NCI-H1694 (cell line): Measurements from ENCODE around the gene ITIH3.
A peak's percentile ranks its signal among the peaks of the same experiment; 100 is the strongest.

Experiments
- DNase-seq: peaks from one replicate; lab custom pipeline; 2025; lab: John Stamatoyannopoulos, UW

ITIH3 gene

GRCh38 chr3:52829482-52829881 lies 34.9 kb downstream of the ITIH3 start:
- DNase-seq: no peak

DNA sequence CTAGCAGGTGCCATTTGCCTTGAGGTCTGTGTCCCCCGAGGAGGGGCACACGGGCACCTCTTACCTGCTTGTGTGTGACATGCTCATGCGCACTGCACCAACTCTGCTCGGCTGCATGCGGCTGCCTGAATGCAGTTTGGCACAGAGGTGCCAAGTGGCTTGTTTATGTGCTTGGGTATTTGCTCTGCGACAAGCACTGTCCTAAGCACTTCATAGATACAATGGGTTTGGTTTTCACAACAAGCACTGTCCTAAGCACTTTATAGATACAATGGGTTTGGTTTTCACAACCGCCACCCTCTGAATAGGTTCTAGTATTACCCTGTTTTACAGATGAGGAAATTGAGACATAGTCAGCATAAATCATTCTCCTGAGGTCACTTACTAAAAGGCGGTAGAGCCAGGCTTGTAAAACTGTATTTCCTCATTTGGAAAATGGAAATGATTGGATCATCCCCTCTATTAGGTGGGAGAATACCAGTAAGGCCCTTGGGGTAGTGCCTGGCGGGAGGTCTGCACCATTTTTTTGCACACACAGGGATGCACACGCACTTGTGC lies 35.4 kb downstream of the ITIH3 start:
- DNase-seq: no peak

DNA sequence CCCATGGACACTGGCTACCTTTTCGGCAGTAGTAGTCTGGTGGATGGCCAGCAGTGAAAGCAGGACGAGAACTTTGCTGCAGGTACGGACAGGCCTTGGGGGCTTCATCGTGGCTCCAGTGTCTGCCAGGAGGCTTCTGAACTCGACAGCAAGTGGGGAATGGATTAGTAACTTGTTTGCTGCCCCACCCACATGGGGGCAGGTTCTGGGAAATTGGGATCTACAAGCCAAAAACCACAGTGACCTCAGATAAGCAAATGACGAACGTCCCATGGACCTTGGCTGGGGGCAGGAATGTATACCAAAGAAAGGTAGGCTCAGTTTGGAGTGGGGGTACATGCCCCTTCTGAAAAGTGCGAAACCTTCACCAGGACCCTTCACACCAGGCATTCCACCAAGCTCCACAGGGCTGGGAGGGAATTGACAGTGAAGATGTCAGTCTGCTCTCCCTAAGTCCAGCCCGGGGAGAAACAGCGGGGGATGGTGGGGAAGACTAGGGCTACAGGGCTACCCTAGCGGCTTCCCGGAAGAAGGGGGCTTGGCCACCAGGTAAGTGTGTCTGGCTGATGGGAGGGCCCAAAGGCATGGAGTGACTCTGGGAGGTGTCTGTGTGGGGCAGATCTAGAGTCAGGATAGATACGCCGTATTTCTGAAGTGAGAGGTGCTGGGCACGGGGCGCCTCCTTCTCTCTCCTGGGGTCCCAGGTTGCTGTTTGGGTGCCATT lies 36.1 kb downstream of the ITIH3 start, which contains the start of gene ITIH4:
Gene ITIH4, minus strand, starts transcription at position 138 of the 724 bp plus-strand sequence. Its CDS starts 30 bp downstream, at position 108.
- no peak for DNase-seq

DNA sequence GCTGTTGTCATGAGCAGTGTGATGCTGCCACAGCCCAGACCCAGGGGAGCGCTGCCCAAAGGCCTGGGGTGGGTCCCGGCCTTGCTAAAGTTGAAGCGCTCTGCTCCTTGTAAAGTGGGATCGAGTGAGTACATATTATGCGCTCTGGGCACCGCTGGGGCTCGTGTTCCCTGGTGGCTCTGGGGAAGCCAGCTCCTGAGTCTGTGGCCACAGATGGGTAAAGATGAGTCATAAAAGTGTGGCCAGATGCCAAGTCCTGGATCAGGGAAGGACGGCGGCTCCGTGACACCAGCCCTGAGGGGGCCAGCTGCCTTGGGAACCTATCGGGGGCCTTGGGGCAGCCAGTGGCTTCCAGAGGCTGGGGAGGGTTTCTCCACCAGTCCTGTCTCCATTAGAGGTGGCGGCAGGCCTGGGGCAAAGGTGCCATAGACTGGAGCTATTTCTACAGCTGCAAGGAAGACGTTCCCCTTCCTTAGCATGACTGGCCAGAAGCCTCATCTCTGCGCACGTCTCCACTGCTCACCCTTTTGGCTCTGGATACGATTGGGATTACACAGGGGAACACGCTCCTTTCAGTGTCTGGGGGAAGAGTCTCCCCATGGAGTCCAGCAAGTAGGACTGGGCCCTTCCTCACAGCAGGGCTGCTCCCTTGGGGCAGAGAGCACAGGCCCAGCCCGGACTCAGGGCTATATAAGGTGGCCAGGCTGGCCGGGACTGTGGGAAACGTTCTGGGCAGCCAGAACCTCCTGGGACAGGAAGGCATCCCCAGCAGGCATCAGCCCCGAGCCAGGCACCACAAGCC lies 37.1 kb downstream of the ITIH3 start:
- DNase-seq: peak; percentile 60

GRCh38 chr3:52833202-52833601 lies 38.6 kb downstream of the ITIH3 start:
- DNase-seq: no peak

- no peak for DNase-seq
These were observed 40.4 kb downstream of the ITIH3 start, which contains the start of gene MUSTN1 for GRCh38 chr3:52834871-52835501. MUSTN1 (minus strand) TSS chr3:52835019; CDS start chr3:52834948, 71 bp downstream.

- DNase-seq: no peak
These were observed 41.3 kb downstream of the ITIH3 start for GRCh38 chr3:52835766-52836470.

- DNase-seq: no peak
These were observed 41.9 kb downstream of the ITIH3 start for GRCh38 chr3:52836471-52836845.

GRCh38 chr3:52836986-52837385 lies 42.4 kb downstream of the ITIH3 start:
- DNase-seq: no peak

- no peak for DNase-seq
These were observed 44.1 kb downstream of the ITIH3 start for GRCh38 chr3:52838561-52839267.

- no peak for DNase-seq
These were observed 44.6 kb downstream of the ITIH3 start for GRCh38 chr3:52839268-52839575.

GRCh38 chr3:52839892-52840545 lies 45.4 kb downstream of the ITIH3 start:
- no peak for DNase-seq

GRCh38 chr3:52841211-52841980 lies 46.8 kb downstream of the ITIH3 start:
- no peak for DNase-seq

DNA sequence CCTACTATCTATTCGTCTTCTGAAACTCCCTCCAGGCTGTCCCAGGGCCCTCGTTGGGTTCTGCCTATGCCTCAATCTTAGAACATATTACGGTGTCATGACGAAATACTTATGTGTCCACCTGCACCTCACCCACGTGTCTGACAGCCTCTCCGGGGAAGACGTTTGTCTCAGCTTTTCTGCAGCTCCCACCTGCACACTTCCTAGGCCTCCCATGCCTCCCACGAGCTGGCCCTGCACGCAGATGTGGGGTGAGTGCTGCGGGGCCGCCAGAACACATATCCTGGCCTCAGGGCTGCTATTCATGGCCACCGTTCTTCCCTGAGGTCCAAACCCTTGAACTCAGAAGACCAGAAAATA lies 47.4 kb downstream of the ITIH3 start:
- no peak for DNase-seq

GRCh38 chr3:52842424-52842823 lies 47.8 kb downstream of the ITIH3 start:
- no peak for DNase-seq

- DNase-seq: no peak
These were observed 48.7 kb downstream of the ITIH3 start for GRCh38 chr3:52843108-52843865.

GRCh38 chr3:52843881-52844280 lies 49.3 kb downstream of the ITIH3 start:
- no peak for DNase-seq

DNA sequence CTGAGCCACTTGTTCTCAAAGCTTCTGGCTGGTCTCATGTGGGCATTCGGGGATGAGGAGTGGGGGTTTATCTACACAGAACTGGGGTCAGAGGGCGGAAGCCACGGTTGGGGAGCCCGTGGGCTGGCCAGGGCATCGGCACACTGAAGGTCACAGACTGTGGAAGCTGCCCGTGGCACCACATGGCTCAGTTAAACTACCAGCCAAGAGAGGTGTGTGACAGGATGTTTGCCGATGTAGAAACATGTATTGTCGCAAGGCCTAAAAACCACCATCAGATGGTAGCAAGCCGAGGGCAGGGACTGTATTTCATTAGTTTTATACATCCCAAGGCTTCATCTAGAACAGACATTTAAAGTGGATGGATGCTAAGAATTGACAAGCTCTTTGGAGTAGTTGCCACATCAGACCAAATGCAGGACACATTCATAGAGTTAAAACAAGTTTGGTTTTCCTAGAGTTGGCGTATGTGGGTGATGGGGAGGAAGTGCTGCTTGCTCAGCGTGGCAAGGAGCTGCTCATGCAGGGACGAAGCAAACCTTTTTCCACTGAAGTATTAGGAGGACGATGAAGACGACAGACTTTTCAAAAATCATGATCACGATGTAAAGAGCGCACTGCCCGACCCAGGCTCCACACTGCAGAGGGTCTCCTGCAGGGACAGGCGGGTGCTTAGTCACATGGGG lies 49.8 kb downstream of the ITIH3 start:
- no peak for DNase-seq

DNA sequence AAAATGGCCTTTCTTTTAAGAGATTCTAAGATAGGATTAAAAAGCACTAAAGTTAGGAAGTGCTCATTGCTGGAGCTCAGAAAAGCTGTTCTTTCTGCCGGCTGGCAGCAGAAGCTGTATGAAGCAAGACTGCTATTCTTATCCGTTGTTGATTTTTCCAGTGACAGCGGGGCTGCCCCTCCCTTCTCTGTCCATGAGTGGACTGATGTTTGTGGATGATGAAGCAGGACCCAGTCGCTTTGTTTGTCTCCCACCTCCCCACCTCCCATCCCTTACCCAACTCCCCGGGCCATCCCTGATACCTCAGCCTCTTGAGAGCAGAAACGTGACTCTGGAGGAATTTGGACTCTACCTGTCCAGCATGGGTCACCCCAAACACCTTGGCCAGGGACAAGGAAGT lies 50.6 kb downstream of the ITIH3 start:
- DNase-seq: no peak
